GM19351 (cell line): Measurements from ENCODE around the gene GPR152.
"Not testable (repeated sequence)": the region's sequence is repeated elsewhere in the genome, so short reads cannot be mapped to it uniquely, and the experiment has no call there.

Experiments used
- ATAC-seq: cut with Tn5 transposase; IDR thresholded peaks from one replicate; pipeline ENCODE4 v1.9.1; 2021; ENCODE audit warnings: mild to moderate bottlenecking, moderate library complexity; ENCODE audit not compliant: unreplicated experiment

Gene GPR152

DNA sequence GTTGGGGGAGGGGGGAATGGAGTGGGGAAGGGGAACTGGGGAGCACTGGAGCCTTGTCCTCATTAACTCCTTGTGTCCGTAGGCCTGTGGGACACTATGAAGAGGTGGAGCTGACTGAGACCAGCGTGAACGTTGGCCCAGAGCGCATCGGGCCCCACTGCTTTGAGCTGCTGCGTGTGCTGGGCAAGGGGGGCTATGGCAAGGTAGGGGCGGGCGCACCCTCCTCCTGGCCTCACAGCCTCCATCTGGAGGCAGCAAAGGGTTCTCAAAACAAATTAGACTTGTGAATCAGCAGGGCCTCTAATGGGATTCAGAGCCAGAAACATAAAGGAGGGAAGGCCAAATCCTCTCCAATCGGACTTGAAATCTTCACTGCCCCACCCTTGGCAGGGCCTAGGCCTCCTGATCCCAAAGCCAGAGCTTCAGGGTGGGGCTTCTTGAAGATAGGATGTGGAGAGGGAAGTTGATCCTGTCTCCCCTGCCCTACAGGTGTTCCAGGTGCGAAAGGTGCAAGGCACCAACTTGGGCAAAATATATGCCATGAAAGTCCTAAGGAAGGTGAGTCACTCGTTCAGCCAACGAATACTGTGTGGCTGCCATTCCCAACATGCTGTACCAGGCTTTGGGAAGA is 23.4 kb downstream of the GPR152 start:
- no peak for ATAC-seq

GRCh38 chr11:67428052-67429001 is 24.2 kb downstream of the GPR152 start, which contains the start of gene RPS6KB2:
Gene RPS6KB2, plus strand, starts transcription at chr11:67428494. Its CDS starts 52 bp downstream, at chr11:67428546.
- peak; percentile 80 for ATAC-seq

GRCh38 chr11:67427364-67427859 is 25.1 kb downstream of the GPR152 start:
- ATAC-seq, result not testable (repeated sequence)

DNA sequence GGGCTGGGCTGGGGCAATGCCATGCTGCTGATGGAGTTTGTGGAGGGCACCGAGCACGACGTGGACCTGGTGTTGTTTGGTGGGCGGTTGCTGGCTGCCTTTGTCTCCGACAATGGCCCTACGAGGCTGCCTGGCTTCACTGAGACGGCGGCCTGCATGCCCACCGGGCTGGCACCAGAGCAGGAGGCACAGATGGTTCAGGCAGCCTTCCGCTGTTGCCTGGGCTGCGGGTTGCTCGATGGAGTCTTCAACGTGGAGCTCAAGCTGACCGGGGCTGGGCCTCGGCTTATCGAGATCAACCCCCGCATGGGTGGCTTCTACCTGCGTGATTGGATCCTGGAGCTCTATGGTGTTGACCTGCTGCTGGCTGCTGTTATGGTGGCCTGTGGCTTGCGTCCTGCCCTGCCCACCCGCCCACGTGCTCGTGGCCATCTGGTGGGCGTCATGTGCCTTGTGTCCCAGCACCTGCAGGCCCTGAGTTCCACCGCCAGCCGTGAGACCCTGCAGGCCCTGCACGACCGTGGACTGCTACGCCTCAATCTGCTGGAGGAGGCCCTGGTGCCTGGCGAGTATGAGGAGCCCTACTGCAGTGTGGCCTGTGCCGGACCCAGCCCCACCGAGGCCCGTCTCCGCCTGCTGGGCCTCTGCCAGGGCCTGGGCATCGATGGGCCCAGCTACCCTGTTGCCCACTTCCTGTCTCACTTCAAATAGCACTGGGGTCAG is 28.5 kb downstream of the GPR152 start:
- no peak for ATAC-seq

DNA sequence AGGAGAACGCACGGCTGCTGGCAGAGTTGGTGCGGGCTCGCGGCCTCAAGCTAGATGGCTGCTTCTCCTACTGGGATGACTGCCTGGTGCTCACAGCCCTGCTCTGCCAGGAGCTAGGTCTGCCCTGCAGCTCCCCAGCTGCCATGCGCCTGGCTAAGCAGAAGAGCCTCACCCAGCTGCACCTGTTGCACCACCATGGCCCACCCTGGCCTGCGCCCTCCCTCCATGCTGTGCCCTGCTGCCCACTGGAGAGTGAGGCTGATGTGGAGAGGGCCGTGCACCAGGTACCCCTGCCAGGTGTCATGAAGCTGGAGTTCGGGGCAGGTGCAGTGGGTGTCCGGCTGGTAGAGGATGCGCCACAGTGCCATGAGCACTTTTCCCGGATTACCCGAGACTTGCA is 29.1 kb downstream of the GPR152 start:
- ATAC-seq, result no peak

DNA sequence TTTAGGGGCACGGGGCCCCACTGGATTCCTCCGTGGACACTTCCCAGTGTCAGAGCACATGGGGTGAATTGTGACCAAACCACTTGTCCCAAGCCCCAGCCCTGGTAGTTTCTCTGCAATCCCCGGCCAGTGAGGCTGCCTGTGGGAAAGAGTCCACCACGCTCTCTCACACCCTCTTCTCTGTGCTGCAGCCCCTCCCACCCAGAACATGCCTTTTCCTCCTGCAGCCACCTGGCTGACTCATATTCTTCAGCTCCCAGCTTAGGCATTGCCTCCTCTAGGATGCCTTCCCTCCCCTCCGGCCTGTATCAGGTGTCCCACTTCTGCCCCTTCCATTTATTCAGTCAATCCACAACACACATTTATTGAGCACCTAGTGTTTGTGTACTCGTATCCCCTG is 29.6 kb downstream of the GPR152 start:
- ATAC-seq, result no peak

GRCh38 chr11:67421430-67422031 is 31.0 kb downstream of the GPR152 start:
- ATAC-seq, result peak; percentile 6

- peak; percentile 90 for ATAC-seq
Measured at GRCh38 chr11:67420646-67421429, 31.7 kb downstream of the GPR152 start.

- no peak for ATAC-seq
Measured at GRCh38 chr11:67420147-67420645, 32.3 kb downstream of the GPR152 start.

- no peak for ATAC-seq
Measured at GRCh38 chr11:67419325-67420049, 33.0 kb downstream of the GPR152 start.

DNA sequence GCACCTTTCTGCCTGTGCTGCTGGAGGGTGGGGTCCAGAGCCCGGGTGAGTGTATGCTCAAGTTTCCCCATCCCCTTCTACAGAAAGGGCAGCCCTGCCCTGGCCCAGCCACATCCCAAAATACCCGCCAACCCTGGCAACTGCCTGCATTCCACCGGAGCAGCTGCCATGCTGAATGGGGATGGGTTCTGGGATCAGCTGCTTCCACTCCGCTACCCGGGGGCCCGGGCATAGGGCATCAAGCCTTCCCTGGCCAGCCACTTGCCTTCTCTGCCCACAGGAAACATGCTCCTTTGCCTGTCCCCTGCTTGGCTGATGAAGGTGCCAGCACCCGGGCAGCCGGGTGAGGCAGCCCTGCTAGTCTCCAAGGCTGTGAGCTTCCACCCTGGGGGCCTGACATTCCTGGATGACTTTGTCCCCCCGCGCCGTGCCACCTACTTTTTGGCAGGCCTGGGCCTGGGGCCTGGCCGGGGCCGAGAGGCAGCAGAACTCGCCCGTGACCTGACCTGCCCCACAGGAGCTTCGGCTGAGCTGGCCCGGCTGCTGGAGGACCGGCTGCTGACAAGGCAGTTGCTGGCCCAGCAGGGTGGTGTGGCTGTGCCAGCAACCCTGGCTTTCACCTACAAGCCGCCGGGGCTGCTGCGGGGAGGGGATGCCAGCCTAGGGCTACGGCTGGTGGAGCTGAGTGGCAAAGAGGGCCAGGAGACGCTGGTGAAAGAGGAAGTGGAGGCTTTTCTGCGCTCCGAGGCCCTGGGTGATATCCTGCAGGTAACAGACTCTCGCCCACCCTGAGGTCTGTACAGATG is 33.9 kb downstream of the GPR152 start:
- ATAC-seq, result no peak

DNA sequence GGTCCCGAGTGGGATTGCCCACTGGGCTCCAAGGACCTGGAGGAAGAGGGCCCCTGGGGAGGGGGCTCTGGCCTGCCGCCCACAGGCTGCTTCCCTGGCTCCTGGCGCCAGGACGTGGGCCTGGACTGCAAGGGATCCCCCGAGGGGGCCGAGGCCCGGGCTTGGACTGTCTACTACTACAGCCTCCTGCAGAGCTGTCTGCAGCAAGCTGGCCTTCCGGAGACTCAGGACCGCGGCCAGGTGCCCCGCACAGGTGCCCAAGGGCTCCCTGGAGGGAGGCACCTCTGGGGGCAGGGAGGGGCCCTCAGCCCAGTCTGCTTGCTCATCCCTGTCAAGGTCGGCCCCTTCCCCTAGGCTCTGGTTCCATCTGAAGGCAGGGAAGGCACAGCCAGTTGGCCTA is 35.1 kb downstream of the GPR152 start:
- no peak for ATAC-seq

DNA sequence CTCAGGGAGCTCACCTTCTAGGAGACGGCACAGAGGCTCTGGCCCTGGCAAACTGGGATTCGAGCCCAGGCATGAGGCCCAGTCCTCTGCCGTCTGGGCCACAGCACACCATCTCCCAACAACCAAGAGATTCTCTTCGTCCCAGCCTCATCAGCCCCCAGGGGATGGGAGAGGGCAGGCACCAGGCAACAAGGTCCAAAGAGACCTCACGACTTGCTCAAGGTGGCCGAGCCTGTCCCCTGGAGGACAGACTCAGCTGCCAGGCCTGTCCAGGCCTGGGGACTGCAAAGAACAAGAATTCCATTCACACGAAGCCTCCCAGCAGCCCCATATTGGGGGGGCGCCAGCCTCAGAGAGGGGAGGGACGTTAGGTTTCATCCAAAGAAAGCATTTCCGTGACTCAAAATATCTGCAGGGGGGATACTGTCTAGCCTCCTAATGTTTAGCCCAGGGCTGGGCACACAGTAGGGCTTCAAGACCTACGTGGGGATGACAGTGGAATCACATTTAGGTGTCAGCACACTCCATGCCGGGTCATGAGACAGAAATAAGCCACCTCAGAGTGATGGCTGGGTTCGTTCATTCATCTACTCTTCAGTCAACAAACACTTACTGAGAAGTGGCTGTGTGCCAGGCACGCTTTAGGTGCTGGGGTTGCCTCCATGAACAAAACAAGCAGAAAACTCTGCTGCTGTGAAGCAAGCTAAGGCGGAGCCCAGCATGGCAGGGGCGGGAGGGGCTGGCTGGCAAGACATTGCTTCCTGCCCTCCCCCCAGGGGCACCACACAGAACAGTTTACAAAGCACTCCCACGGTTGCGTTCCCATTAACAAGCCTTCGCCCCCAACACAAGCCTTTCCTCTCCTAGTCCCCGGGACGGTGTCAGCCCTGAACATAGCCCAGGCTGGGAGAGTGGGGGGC is 35.9 kb downstream of the GPR152 start:
- no peak for ATAC-seq

- ATAC-seq, result no peak
Measured at GRCh38 chr11:67415501-67416304, 36.8 kb downstream of the GPR152 start, which contains the start of gene CARNS1. Gene CARNS1, plus strand, starts transcription at chr11:67415678. Its CDS starts 522 bp downstream, at chr11:67416200.

- ATAC-seq, result no peak
Measured at GRCh38 chr11:67413266-67413849, 39.2 kb downstream of the GPR152 start.
